Measurements from ENCODE around the gene GCGR.
"Not testable (repeated sequence)": the region's sequence is repeated elsewhere in the genome, so short reads cannot be mapped to it uniquely, and the experiment has no call there.

The GCGR gene

DNA sequence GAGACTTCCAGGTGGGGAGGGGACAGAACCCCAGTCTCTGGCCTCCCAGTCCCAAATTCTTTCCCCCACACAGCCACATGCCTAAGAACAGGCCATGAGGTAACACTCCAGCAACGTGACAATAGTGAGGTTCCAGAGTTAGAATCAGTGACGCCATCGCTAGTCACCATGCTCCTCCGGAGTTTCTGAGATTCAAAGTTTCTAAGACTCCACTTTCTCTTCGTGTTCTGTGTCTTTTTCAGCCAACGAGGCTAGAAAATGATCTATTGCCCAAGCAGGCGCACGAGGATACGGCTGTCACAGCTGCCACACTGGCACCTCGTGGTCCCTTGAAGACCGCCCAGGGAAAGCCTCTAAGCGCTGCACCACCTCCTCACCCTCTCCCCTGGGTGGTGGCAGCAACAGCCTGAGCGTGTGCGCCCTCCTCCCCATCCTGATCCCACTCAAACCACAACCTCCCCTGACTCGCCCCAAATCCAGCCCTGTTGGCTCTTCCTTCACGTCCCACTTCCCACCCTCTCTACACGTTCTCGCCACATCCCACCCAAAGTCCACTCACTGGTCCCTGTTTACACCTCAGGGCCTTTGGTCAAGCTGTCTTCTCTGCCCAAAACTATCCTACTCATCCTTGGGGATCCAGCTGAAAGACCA, 28.1 kb downstream of the GCGR start:
- peak in 1 of 3 donors; percentile 7 for DNase-seq (ENCODE audit: low read depth in 3 of 3, low spot score in 1 of 3)

DNA sequence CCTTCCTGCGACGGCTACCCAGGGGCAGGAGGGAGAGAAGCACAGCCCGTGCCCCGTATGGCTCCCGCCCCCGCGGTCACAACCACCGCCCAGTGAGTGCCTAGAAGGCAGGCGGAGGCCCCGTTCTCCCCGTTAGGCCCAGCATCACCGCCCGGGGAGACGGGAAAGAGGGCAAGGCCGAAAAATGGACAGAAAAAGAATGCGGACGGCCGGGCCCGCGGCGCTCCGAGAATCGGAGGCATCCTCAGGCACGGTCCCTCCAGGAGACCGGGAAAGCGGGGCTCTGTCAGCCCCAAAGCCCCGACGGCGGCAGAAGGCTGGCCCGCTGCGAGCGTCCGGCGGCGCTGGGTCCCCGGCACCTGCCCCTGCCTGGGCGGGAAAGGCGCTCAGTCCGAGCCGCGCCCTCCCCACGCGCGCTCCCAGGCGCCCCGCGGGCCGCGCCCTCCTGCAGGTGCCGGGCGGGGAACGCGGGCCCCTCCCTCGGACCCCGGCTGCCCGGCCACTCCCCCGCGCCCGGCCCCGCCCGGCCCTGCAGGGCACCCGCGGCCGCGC, 28.7 kb downstream of the GCGR start:
- DNase-seq (ENCODE audit: low read depth in 3 of 3, low spot score in 1 of 3), result peak in 1 of 3 donors; percentile 29

DNA sequence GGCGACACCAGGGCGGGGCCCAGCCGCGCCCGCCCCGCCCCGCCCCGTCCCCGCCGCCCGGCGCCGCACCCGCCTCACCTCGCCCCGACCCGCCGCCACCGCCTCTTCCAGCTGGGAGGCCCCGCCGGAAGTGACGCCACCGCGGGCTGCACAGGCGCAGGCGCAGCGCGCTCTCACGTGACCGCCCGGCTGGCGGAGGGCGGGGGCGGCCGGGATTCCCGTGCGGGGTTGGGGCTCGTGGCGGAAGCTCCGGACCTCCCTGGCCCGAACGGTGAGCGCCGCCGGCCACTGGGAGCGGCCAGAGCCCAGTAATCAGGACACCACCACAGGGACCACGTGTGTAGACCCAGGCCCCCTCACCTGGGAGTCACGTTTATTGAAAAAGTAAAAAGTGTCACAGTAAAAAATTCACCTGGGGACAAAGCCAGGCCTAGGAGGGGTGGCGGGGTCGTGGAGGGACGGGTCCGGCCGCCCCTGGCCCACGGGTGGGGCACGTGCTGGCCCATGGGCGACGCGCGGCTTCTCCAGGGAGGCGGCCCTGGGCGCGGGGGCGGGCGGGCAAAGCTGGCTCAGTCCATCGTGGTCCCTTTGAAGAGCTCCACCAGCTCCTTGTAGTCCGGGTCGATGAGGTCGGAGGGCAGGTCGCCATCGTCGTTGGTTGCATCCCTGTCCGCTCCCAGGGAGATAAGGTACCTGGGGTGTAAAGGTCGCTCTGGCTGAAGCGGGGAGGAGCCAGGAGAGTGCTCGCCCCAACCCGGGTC, 29.4 kb downstream of the GCGR start, which contains the start of gene MCRIP1:
TSS of gene MCRIP1 (minus strand) at position 132 of the 761 bp plus-strand sequence. CDS start 8,785 bp downstream, outside the sequence.
- peak; percentile 79 to 93 (median 85) for DNase-seq (ENCODE audit: low read depth in 3 of 3, low spot score in 1 of 3)

DNA sequence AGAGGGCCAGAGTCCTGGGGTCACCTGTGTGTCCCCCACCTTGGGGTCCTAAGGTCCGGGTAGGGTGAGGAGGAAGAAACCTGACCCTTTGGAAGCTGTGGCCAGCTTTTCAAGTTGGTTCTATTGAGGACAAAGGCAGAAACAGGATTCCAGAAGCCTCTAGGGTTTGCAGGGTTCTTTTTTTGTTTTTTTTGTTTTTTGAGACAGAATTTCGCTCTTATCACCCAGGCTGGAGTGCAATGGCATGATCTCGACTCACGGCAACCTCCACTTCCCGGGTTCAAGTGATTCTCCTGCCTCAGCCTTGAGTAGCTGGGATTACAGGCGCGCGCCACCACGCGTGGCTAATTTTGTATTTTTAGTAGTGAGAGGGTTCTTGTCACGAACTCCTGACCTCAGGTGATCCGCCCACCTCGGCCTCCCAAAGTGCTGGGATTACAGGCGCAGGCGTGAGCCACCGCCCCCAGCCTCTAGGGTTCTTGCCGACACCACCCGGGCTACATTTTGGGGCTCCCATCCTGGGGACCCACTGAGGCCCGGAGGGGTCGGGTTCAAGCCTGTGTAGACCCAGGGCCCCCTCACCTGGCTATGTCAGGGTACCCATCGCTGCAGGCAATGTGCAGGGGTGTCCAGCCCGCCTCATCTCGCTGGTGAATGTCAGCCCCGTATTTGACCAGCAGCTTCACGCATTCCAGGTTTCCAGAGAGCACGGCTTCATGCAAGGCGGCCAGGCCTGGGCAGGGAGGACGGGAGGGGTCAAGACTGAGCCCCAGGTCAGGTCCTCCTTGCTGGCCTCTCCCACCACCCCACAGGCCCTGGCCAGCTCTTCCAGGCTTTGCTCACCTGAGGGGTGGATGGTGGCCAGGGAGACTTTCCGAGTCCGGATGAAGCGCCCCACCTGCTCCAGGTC, 30.2 kb downstream of the GCGR start:
- DNase-seq (ENCODE audit: low read depth in 3 of 3, low spot score in 1 of 3), result no peak

DNA sequence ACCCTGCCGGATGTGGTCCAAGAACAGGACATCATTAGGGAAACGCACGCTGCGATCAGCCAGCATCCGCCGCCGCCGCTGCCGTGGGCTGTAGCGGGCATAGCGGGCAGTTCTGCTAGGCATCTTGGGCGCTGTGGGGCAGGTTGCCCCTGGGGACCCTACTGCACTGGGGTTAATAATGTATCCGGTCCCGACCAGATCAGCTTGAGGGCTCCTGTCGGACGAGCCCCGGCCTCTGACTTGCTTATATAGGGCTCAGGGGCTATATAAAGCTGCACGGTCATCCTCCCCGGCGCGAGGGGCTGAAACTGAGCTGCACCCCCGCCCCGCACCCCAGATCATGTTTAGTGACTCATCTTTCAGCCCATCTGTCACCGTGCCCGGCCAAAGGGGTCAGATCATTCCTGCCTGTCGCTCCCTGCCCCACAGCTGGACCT, 30.9 kb downstream of the GCGR start, which contains the start of gene PPP1R27:
TSS of gene PPP1R27 (minus strand) at position 220 of the 437 bp plus-strand sequence. CDS start at position 123, 97 bp downstream.
- no peak for DNase-seq (ENCODE audit: low read depth in 3 of 3, low spot score in 1 of 3)

DNA sequence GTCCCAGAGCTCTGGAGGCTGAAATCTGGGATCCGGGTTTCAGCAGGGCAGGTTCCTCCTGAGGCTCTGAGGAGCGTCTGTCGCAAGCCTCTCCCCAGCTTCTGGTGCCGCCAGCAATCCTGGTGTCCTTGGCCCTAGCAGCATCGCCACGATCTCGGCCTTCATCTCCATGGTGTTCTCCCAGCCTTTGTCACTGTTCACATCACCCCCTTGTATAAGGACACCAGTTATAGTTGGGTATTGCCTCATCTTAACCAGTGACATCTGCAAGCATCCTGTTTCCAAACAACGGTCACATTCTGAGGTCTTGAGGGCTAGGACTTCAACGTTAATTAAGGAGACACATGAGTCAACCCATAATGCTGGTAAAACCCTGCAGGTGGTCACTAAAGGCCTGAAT, 33.7 kb downstream of the GCGR start:
- DNase-seq (ENCODE audit: low read depth in 3 of 3, low spot score in 1 of 3), result no peak

DNA sequence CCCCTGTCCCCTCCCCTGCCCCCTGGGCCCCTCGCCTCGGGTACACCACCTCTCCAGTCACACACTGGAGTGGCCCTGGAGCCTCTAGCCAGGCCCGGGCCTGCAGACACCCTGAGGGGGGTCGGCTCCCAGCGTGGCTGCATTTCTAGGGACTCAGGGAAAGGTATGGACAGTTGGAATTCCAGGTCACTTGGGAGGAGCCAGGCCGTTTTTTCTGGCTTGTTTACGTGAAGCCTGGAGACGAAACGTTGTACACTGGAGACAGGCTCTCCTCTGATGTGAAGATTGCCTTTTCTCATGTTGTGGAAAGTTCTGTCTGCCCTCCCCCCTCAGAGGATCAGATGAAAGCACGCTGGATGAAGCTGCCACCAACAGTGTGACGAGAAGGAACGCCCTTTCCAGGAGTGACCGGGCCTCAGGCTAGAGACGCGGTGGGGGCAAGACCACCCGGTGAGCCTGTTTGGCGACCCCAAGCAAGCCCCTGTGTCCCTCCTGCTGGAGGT, 34.9 kb downstream of the GCGR start:
- no peak for DNase-seq (ENCODE audit: low read depth in 3 of 3, low spot score in 1 of 3)

DNA sequence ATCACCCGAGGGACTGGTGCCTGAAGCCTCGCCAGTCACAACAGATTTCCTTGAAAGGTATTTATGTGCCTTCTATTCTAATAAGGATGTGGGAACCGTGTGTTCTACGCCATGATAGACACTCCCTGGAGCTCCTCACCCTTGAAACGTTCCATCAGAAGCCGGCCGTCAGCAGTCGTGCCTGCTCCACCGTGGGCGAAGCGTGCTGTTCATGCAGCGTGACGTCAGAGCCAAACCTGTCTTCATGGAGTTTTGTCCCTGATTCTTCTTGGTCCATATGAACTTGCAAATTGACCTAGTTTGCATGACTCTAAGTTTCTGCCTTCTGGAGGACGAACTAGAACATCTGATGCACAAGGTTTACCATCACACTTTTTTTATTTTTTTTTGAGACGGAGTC, 35.4 kb downstream of the GCGR start:
- DNase-seq (ENCODE audit: low read depth in 3 of 3, low spot score in 1 of 3), result no peak

DNA sequence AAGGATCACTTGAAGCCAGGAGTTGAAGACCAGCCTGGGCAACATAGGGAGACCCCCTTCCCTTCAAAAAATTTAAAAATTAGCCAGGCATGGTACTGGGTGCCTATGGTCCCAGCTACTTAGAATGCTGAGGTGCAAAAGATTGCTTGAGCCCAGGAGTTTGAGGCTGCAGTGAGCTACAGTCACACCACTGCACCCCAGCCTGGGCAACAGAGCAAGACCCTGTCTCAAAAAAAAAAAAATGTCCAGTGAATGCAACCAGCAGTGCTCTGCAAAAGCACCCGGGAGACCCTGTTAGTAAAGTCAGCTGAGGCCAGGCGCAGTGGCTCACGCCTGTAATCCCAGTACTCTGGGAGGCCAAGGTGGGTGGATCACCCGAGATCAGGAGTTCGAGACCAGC, 36.1 kb downstream of the GCGR start:
- DNase-seq (ENCODE audit: low read depth in 3 of 3, low spot score in 1 of 3), result not testable (repeated sequence)

DNA sequence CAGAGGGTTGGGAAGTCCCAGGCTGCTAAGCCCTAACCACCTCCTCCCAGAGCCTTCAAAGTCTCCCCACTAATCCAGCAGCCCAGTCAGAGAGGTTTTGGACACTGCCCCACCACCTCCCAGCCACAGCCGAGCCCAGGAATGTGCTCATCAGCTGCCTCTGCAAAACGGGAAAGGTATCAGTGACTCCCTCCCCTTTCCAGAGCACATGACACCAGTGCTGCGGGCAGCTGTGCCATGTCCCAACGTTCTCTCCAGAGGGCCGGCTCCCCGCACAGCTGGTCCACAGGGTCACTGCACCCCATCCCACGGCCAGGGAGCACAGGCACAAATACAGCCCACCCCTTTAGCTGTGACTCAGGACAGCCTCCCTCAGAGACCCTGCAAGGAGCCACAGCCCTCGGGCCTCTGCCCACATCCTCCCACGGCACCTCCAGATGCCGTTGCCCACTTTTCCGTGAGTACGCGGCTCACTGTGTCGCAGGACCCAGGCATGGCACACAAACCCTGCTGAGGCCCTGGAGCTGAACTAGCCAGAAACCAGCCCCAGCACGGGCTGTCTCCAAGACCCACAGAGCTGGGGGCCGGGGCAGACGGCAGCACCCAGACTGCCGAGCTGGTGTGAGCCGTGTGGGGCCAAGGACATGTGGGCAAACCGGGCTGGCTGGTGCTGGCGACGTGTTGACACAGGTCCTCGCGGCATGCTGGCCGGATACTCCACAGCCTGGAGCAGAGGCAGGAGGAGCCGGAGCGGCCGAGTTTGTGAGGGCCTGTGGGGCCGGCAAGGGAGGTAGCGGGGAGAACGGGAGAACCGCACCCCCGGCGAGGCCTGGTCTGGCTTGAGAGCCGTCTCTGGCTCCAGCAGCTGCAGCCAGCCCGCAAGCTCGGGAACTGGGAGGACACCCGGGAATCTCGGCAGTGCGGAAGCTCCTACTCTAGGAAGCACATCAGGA, 37.2 kb downstream of the GCGR start:
- DNase-seq (ENCODE audit: low read depth in 3 of 3, low spot score in 1 of 3), result no peak

DNA sequence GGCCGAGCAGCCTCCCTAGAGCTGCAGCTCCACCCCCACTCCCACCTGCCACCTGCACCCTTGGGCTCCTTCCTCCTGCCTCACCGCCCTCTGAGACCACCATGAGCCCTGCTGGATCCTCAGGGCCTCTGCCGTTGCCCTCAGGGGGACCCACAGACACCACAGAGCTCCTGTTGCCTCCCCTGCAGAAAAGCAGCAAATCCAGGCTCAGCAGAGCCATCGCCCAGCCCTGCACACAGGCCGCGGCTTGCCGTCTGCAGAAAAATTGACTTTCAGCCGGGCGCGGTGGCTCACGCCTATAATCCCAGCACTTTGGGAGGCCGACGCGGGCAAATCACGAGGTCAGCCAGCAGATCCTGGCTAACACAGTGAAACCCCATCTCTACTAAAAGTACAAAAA, 37.9 kb downstream of the GCGR start:
- DNase-seq (ENCODE audit: low read depth in 3 of 3, low spot score in 1 of 3), result no peak

DNA sequence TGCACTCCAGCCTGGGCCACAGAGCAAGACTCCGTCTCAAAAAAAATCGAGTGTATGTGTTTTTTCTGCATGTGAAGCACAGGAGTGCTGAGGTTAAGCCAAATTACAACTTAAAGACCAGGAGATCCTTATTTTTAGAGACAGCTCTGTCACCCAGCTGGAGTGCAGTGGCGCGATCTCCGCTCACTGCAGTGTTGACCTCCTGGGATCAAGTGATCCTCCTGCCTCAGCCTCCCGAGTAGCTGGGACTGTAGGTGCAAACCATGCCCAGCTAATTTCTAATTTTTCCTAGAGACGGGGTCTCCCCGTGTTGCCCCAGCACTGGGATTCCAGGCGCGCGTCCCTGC, 38.4 kb downstream of the GCGR start:
- DNase-seq (ENCODE audit: low read depth in 3 of 3, low spot score in 1 of 3), result no peak

DNA sequence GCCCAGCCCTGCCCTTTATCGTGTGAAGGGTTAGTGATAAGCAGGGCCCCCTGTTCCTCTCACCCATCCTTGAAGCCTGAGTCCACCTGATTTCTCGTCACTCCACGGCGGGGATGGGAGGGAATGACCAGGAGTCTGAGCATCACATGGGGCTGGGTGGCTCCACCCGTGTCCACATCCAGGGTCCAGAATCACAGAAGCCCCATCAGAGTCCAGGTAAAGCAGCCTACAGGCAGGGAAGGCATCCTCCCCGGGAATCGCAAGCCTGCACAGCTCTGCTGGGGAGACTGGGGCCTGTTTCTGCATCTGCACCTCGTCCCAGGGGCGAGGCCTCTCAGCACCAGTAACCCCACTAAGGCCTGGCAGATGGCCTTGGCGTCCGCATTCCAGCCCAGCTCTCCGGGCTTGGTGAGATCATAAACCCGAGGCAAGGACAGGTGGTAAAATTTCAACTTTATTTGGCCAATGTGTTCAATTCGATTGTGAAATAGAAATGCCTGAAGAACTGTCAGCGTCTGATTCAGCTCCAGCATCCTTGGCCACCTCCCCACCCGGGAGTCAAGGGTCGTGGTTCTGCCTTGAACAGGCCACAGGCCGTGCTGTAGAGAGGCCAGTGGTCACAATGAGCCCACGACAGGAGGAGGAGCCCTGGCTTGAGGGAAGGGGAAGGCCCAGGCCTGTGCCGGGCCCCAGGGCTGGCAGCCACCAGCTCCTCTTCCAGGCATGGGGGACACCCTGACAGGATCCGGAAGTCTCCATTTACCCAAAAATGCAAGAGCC, 39.0 kb downstream of the GCGR start:
- no peak for DNase-seq (ENCODE audit: low read depth in 3 of 3, low spot score in 1 of 3)

DNA sequence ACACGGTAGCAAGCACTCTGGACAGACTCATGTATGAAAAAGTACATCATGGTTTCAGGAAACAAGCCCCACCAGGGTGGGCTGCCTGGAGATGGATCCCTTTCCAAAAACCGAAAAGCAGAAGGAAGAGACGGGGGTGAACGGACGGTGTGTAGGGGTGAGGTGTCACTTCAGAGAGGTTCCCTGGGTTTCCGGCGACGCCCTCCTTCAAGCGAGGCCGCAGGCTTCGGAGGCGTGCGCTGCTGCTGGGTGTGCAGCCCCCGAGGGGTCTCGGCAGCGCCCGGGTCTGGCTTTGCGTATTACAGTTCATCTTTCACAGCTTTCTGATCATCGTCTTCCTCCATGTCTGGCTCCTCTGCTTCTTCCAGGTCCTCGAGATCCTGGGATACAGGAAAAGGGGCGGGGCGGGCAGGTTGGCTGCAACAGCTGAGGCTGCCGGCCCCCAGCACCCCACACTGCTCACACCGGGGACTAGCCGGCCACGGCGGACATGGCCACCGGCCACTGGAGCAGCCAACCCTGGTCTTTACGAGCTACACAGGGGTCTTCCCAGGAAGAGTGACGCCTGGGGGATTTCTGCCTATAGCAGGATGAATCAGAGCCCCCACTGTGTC, 39.9 kb downstream of the GCGR start:
- DNase-seq (ENCODE audit: low read depth in 3 of 3, low spot score in 1 of 3), result no peak

DNA sequence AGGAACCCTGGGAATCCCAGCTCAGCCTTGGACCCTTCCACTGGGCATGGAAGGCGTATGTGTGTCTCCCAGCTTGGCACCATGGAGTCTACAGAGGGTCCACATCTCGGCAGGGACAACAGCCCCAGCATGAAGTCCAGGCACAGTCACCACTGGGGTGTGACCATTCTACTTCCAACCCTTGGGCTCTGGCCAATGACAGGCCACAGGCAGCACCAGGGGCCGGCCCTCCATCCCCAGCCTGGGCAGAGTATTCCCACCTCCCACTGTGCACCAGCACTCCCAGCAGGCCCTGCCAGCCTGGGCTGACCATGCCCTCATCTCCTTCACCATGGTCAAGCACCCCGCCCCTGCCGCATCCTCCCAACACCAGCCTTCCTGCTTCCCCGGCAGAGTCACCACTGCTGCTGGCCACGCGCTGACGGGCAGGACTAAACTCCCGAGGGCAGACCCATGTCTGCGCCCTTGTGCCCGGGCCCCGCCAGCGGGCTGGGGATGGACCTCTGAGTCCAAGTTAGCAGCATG, 40.4 kb downstream of the GCGR start:
- no peak for DNase-seq (ENCODE audit: low read depth in 3 of 3, low spot score in 1 of 3)

DNA sequence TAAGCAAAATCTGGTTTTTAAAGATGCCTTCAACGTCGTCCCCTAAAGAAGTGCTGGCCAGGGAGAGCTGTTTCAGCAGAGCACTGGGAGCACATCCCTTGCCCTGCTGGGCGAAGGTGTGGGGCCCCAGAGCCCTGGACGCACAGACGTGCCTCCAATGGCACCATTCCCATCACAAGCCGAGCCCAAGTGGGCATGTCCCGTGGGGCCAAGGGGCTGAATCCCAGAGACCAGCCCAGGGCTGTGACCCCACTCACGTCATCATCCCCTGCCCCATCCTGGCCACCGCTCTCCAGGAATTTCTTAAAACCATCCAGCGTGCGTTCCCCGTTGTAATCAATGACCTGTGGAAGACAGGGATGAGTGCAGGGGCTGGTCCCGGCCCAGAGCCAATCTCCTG, 40.9 kb downstream of the GCGR start:
- DNase-seq (ENCODE audit: low read depth in 3 of 3, low spot score in 1 of 3), result no peak

DNA sequence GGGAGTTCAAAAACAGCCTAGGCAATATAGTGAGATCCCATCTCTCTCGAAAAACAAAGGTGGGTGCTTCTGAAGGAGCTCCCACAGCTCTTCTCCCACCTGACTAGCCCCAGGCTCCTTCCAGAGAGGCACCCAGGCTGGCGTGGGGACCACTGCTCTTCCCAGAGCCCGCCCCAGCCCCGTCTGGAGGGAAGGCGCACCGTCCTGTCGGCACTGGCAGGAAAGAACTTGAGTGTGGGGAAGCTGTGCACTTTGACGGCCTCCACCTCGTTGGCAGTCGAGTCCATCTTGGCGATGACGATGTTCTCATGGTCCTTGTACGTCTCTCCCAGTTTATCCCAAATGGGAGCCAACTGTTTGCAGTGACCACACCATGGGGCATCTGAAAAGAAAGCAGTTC, 41.4 kb downstream of the GCGR start:
- no peak for DNase-seq (ENCODE audit: low read depth in 3 of 3, low spot score in 1 of 3)
